GM23338 (cell line): ENCODE results near the gene STK33. TPM values are rescaled to one million over a fixed set of nuclear protein-coding genes. Genes with fewer than 3 reads are reported as not detected.

Experiments used
- ATAC-seq: fragments of 200-7000 bp; cut with Tn5 transposase; 3 replicates; pipeline ENCODE4 v1.9.1; 2020
- DNase-seq: peaks from one replicate; pipeline ENCODE4 v3.0.0-alpha.2; 2015; ENCODE audit warnings: low spot score
- H2AFZ ChIP-seq: fragments of 200-600 bp; sonication (generic); 2 replicates; pipeline ENCODE4 v1.8.0; 2016; ENCODE audit warnings: antibody characterized with exemption, mild to moderate bottlenecking, moderate library complexity
- H3F3A ChIP-seq: fragments of 200-600 bp; sonication (generic); replicated peaks from 2 replicates; pipeline ENCODE4 v1.8.0; 2017; ENCODE audit warnings: antibody characterized with exemption, mixed run types, low read depth
- H3K27ac ChIP-seq: fragments of 200-600 bp; sonication (generic); 2 replicates; pipeline ENCODE4 v1.6.1; 2016; ENCODE audit warnings: low read depth
- H3K27me3 ChIP-seq: fragments of 200-600 bp; sonication (generic); 2 replicates; pipeline ENCODE4 v1.8.0; 2016; ENCODE audit warnings: mild to moderate bottlenecking, mixed run types, moderate library complexity; ENCODE audit not compliant: insufficient read depth
- H3K36me3 ChIP-seq: fragments of 200-600 bp; sonication (generic); 2 replicates; pipeline ENCODE4 v1.8.0; 2016; ENCODE audit warnings: mild to moderate bottlenecking; ENCODE audit not compliant: insufficient read depth
- H3K4me1 ChIP-seq: fragments of 200-600 bp; sonication (generic); 2 replicates; pipeline ENCODE4 v1.8.0; 2016; ENCODE audit warnings: mild to moderate bottlenecking, moderate library complexity; ENCODE audit not compliant: insufficient read depth
- H3K4me2 ChIP-seq: fragments of 200-600 bp; sonication (generic); 2 replicates; pipeline ENCODE4 v1.7.1; 2017; ENCODE audit warnings: mixed run types
- H3K4me3 ChIP-seq: fragments of 200-600 bp; sonication (generic); 2 replicates; pipeline ENCODE4 v1.6.1; 2016; ENCODE audit warnings: mixed run types
- H3K79me2 ChIP-seq: fragments of 200-600 bp; sonication (generic); replicated peaks from 2 replicates; pipeline ENCODE4 v1.8.0; 2017; ENCODE audit warnings: mild to moderate bottlenecking; ENCODE audit not compliant: insufficient read depth
- H3K9me2 ChIP-seq: fragments of 200-600 bp; sonication (generic); 2 replicates; pipeline ENCODE4 v1.8.0; 2017; ENCODE audit not compliant: insufficient read depth
- H4K20me1 ChIP-seq: fragments of 200-600 bp; sonication (generic); replicated peaks from 2 replicates; pipeline ENCODE4 v1.8.0; 2017; ENCODE audit warnings: mild to moderate bottlenecking; ENCODE audit not compliant: insufficient read depth
- H3K27ac Mint-ChIP-seq: 2 replicates; pipeline ENCODE4 v1.8.0; 2020; ENCODE audit warnings: inconsistent platforms, mild to moderate bottlenecking, moderate library complexity, mixed read lengths
- H3K27me3 Mint-ChIP-seq: 3 replicates; pipeline ENCODE4 v1.8.0; 2022; ENCODE audit warnings: low read depth, mild to moderate bottlenecking, moderate library complexity, mixed read lengths, inconsistent platforms; ENCODE audit not compliant: insufficient read depth, poor library complexity
- H3K36me3 Mint-ChIP-seq: 3 replicates; pipeline ENCODE4 v1.8.0; 2021; ENCODE audit warnings: low read depth, mild to moderate bottlenecking, inconsistent platforms, moderate library complexity, mixed read lengths
- H3K4me1 Mint-ChIP-seq: 3 replicates; pipeline ENCODE4 v1.8.0; 2020; ENCODE audit warnings: mild to moderate bottlenecking, inconsistent platforms, mixed read lengths
- H3K4me3 Mint-ChIP-seq: 3 replicates; pipeline ENCODE4 v1.8.0; 2021; ENCODE audit warnings: moderate library complexity, mild to moderate bottlenecking, inconsistent platforms, mixed read lengths
- H3K9me3 Mint-ChIP-seq: 3 replicates; pipeline ENCODE4 v1.8.0; 2020; ENCODE audit warnings: moderate library complexity, mild to moderate bottlenecking, inconsistent platforms, mixed read lengths
- CREB1 ChIP-seq: fragments of 250-450 bp; sonication (Bioruptor Pico); IDR thresholded peaks from 2 replicates; pipeline ENCODE4 v1.5.0; 2020; ENCODE audit warnings: low read depth, mild to moderate bottlenecking, moderate library complexity
- EZH2 ChIP-seq: fragments of 200-600 bp; sonication (generic); IDR thresholded peaks from one replicate; pipeline ENCODE4 v1.8.0; 2017; ENCODE audit warnings: antibody characterized with exemption, mild to moderate bottlenecking, low read depth; ENCODE audit not compliant: unreplicated experiment
- JUNB ChIP-seq: IDR thresholded peaks from one replicate; pipeline ENCODE4 v1.6.1; 2016; ENCODE audit warnings: antibody characterized with exemption; ENCODE audit not compliant: unreplicated experiment
- NANOG ChIP-seq: IDR thresholded peaks from 2 replicates; pipeline ENCODE4 v1.6.1; 2016; ENCODE audit warnings: antibody characterized with exemption, borderline replicate concordance
- POLR2AphosphoS5 ChIP-seq: IDR thresholded peaks from 2 replicates; pipeline ENCODE4 v1.6.1; 2016; ENCODE audit warnings: antibody characterized with exemption, low read depth
- ZNF114 ChIP-seq: fragments of 250-450 bp; sonication (Bioruptor Pico); IDR thresholded peaks from 2 replicates; pipeline ENCODE4 v1.5.0; 2020; ENCODE audit warnings: mild to moderate bottlenecking, moderate library complexity
- polyA plus RNA-seq: library from polyadenylated mRNA; unstranded; fragments of >200 nt; fragmentation: Nextera tagmentation; extraction: Ambion mirVana; gene quantifications from 2 replicates; pipeline ENCODE4 v1.2.1, GENCODE V29; 2016
- total RNA-seq: library from RNA; depleted of rRNA; stranded (reverse); fragments of >200 nt; shearing (Covaris generic); gene quantifications from 2 replicates; pipeline ENCODE4 v1.2.3, GENCODE V29; 2014
- TF ChIP-seq, protein P1 (sequence below): IDR thresholded peaks from 2 replicates; pipeline ENCODE4 v1.6.1; 2016; ENCODE audit warnings: antibody characterized with exemption
- TF ChIP-seq, protein P2 (sequence below): IDR thresholded peaks from one replicate; pipeline ENCODE4 v1.6.1; 2018; ENCODE audit warnings: antibody characterized with exemption; ENCODE audit not compliant: unreplicated experiment
- TF ChIP-seq, protein P3 (sequence below), 2 experiments: fragments of 200-600 bp in 1 of 2; sonication (generic) in 1 of 2; conservative IDR thresholded peaks; 2 replicates each; pipeline versions ENCODE4 v1.5.1 to v1.6.1; 2016 to 2017; ENCODE audit warnings: antibody characterized with exemption in 2 of 2, low read depth in 2 of 2, mild to moderate bottlenecking in 2 of 2, moderate library complexity in 1 of 2

The STK33 gene
- total and polyA plus RNA-seq, 2 experiments from 2014 or later, result 17.2 to 18.2 TPM

DNA sequence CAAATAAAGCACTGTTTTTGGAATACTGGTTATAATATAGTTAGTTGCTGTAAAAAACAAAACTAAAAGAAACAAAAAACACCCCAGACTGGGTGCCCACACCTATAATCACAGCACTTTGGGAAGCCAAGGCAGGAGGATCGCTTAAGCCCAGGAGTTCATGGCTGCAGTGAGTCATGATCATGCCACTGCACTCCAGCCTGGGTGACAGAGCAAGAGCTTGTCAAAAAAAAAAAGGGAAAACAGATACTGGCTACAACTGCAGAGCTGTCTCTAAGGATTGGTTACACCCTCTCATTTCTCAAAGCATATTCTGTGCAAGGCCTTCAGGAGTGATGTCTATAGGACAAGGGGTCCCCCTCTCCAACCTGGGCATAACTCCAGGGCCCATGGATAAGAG lies 14.6 kb upstream of the STK33 start (continued):
- TF ChIP-seq, protein P1, sequence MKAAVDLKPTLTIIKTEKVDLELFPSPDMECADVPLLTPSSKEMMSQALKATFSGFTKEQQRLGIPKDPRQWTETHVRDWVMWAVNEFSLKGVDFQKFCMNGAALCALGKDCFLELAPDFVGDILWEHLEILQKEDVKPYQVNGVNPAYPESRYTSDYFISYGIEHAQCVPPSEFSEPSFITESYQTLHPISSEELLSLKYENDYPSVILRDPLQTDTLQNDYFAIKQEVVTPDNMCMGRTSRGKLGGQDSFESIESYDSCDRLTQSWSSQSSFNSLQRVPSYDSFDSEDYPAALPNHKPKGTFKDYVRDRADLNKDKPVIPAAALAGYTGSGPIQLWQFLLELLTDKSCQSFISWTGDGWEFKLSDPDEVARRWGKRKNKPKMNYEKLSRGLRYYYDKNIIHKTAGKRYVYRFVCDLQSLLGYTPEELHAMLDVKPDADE, result no peak
- TF ChIP-seq POLR2AphosphoS5 (no peak), CREB1 (CRISPR knock-in tag) (no peak), ZNF114 (CRISPR knock-in tag) (no peak), NANOG (no peak), JUNB (no peak)
- TF ChIP-seq, protein P2, sequence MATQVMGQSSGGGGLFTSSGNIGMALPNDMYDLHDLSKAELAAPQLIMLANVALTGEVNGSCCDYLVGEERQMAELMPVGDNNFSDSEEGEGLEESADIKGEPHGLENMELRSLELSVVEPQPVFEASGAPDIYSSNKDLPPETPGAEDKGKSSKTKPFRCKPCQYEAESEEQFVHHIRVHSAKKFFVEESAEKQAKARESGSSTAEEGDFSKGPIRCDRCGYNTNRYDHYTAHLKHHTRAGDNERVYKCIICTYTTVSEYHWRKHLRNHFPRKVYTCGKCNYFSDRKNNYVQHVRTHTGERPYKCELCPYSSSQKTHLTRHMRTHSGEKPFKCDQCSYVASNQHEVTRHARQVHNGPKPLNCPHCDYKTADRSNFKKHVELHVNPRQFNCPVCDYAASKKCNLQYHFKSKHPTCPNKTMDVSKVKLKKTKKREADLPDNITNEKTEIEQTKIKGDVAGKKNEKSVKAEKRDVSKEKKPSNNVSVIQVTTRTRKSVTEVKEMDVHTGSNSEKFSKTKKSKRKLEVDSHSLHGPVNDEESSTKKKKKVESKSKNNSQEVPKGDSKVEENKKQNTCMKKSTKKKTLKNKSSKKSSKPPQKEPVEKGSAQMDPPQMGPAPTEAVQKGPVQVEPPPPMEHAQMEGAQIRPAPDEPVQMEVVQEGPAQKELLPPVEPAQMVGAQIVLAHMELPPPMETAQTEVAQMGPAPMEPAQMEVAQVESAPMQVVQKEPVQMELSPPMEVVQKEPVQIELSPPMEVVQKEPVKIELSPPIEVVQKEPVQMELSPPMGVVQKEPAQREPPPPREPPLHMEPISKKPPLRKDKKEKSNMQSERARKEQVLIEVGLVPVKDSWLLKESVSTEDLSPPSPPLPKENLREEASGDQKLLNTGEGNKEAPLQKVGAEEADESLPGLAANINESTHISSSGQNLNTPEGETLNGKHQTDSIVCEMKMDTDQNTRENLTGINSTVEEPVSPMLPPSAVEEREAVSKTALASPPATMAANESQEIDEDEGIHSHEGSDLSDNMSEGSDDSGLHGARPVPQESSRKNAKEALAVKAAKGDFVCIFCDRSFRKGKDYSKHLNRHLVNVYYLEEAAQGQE, result no peak
- TF ChIP-seq, protein P3, sequence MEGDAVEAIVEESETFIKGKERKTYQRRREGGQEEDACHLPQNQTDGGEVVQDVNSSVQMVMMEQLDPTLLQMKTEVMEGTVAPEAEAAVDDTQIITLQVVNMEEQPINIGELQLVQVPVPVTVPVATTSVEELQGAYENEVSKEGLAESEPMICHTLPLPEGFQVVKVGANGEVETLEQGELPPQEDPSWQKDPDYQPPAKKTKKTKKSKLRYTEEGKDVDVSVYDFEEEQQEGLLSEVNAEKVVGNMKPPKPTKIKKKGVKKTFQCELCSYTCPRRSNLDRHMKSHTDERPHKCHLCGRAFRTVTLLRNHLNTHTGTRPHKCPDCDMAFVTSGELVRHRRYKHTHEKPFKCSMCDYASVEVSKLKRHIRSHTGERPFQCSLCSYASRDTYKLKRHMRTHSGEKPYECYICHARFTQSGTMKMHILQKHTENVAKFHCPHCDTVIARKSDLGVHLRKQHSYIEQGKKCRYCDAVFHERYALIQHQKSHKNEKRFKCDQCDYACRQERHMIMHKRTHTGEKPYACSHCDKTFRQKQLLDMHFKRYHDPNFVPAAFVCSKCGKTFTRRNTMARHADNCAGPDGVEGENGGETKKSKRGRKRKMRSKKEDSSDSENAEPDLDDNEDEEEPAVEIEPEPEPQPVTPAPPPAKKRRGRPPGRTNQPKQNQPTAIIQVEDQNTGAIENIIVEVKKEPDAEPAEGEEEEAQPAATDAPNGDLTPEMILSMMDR (conservative IDR thresholded peaks at IDR 0.05; ENCODE audit: low read depth in 2 of 2), result no peak

DNA sequence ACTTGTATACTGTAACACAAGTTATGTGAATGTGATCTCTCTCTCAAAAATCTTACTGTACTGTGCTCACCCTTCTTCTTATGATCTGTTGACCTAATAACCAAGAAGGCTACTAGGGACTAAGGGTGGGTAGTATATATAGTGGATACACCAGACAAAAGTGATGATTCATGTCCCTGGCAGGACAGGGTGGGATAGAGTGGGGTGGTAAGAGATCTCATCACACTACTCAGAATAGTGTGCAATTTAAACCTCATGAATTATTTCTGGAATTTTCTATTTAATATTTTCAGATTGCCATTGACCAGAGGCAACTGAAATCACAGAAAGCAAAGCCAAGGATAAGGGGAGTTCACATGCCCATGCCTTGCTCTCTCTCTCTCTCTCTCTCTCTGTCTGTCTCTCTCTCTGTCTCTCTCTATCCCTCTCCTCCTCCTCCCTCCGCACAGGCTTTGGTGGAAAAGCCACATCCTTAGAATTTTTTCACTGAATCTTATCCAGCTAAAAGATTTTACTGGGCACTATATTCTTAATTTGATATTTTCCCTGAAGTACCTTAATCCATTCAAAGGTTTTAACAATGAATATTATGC lies 12.0 kb upstream of the STK33 start:
- ATAC-seq (no peak), DNase-seq (no peak)
- no peak overlapping the region for H3K27ac ChIP-seq
- H3K36me3 Mint-ChIP-seq, result no peaks in the 10 kb centered on the region
- H3K79me2 ChIP-seq, result no peaks in the 10 kb centered on the region
- H2AFZ ChIP-seq, result no peak overlapping the region
- no peak overlapping the region for H3K4me3 Mint-ChIP-seq
- TF ChIP-seq EZH2 (no peak), POLR2AphosphoS5 (no peak), JUNB (no peak)
- TF ChIP-seq, protein P2, result no peak
- TF ChIP-seq, protein P1, result no peak
- no peaks in the 10 kb centered on the region for H3K9me3 Mint-ChIP-seq
- H3K27me3 ChIP-seq, result no peaks in the 10 kb centered on the region
- no peaks in the 10 kb centered on the region for H4K20me1 ChIP-seq
- H3K36me3 ChIP-seq, result no peaks in the 10 kb centered on the region
- H3K4me3 ChIP-seq, result no peak overlapping the region
- no peaks in the 10 kb centered on the region for H3F3A ChIP-seq
- no peak overlapping the region for H3K27ac Mint-ChIP-seq
- peaks cover 4% of the 10 kb centered on the region; the same call in 1 of the 3 replicates for H3K4me1 Mint-ChIP-seq
- H3K27me3 Mint-ChIP-seq, result peaks cover 8% of the 10 kb centered on the region
- no peaks in the 10 kb centered on the region for H3K9me2 ChIP-seq
- H3K4me2 ChIP-seq, result no peak overlapping the region
- H3K4me1 ChIP-seq, result no peaks in the 10 kb centered on the region
